ENCODE results near the gene ADARB1.

The ADARB1 gene

GRCh38 chr21:45162809-45163208 lies 88.4 kb downstream of the ADARB1 start:
- no peak for ATAC-seq (ENCODE audit: low read depth)
- no peaks in the 10 kb centered on the region for H3K36me3 ChIP-seq (ENCODE audit: low read depth)
- no peak overlapping the region for H3K4me3 ChIP-seq (ENCODE audit: severe bottlenecking)
- no peaks in the 10 kb centered on the region for H3K9me3 ChIP-seq (ENCODE audit: severe bottlenecking)
- no peak overlapping the region for H3K27ac ChIP-seq (ENCODE audit: poor library complexity, severe bottlenecking)
- TF ChIP-seq, protein P1, sequence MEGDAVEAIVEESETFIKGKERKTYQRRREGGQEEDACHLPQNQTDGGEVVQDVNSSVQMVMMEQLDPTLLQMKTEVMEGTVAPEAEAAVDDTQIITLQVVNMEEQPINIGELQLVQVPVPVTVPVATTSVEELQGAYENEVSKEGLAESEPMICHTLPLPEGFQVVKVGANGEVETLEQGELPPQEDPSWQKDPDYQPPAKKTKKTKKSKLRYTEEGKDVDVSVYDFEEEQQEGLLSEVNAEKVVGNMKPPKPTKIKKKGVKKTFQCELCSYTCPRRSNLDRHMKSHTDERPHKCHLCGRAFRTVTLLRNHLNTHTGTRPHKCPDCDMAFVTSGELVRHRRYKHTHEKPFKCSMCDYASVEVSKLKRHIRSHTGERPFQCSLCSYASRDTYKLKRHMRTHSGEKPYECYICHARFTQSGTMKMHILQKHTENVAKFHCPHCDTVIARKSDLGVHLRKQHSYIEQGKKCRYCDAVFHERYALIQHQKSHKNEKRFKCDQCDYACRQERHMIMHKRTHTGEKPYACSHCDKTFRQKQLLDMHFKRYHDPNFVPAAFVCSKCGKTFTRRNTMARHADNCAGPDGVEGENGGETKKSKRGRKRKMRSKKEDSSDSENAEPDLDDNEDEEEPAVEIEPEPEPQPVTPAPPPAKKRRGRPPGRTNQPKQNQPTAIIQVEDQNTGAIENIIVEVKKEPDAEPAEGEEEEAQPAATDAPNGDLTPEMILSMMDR (IDR thresholded peaks at IDR 0.05; ENCODE audit: poor library complexity, severe bottlenecking) = no peak
- no peak for DNase-seq (ENCODE audit: low spot score)
- peaks cover 2% of the 10 kb centered on the region for H3K4me1 ChIP-seq (ENCODE audit: insufficient read depth, poor library complexity, severe bottlenecking)
- H3K27me3 ChIP-seq (ENCODE audit: insufficient read depth, poor library complexity, severe bottlenecking) = no peaks in the 10 kb centered on the region

DNA sequence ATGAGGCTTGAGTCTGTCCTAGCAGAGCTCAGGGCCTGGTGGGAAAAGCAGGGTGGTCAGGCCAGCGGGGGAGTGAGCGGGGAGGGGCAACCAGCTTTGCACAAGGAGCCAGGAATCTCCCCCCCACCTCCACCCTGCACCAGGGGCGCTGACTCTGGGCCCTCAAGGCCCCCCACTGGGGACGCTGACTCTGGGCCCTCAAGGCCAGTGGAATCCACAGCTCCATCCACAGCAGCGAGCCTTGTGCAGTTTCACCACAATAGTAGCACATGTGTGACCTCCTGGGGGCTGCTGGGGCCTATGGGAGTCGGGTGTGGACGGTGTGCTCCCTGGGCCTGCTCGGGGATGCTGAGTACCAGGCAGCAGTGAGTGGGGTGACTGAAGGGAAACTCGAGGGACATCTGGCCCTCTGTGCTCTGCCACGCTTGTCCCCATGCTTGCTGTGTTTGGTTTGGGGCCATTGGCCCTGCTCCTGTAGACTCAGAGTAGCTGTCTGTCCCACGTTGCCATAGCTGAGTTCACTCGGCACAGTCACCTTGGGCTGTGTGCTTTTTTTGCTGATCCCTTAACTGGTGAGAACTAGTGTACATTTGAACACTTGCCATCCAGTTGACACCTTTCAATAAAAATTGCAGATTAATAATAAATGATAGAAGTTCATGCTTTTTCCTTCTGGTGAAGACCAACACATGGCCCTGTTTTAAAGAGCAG lies 89.2 kb downstream of the ADARB1 start:
- Histone ChIP-seq H3K27me3 (ENCODE audit: insufficient read depth, poor library complexity, severe bottlenecking) (no peaks in the 10 kb centered on the region), H3K9me3 (ENCODE audit: severe bottlenecking) (no peaks in the 10 kb centered on the region), H3K36me3 (ENCODE audit: low read depth) (no peaks in the 10 kb centered on the region), H3K4me1 (ENCODE audit: insufficient read depth, poor library complexity, severe bottlenecking) (peaks cover 2% of the 10 kb centered on the region), H3K27ac (ENCODE audit: poor library complexity, severe bottlenecking) (no peak overlapping the region), H3K4me3 (ENCODE audit: severe bottlenecking) (no peak overlapping the region)
- TF ChIP-seq, protein P1 (IDR thresholded peaks at IDR 0.05; ENCODE audit: poor library complexity, severe bottlenecking) = no peak
- ATAC-seq (ENCODE audit: low read depth) = no peak
- DNase-seq (ENCODE audit: low spot score) = no peak

DNA sequence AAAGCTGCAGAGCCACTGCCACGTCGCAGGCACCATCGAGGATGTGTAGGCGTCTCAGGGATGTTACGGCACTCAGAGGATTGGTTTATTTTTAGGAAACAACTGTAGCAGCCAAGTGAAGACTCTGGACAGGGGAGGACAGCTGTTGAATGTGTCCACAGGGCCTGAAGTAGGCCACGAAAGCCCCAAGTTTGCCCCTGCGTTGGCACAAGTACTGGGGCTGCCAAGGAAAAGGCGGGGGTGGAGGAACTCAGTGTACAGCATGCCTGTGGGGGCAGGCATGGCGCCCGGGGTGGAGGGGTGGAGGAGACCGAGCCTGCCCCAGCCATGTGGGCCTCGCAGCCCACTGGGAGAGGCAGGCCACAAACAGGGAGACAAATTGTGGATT lies 89.7 kb downstream of the ADARB1 start:
- Histone ChIP-seq H3K4me1 (ENCODE audit: insufficient read depth, poor library complexity, severe bottlenecking) (peaks cover 2% of the 10 kb centered on the region), H3K27ac (ENCODE audit: poor library complexity, severe bottlenecking) (no peak overlapping the region), H3K36me3 (ENCODE audit: low read depth) (no peaks in the 10 kb centered on the region), H3K9me3 (ENCODE audit: severe bottlenecking) (no peaks in the 10 kb centered on the region), H3K27me3 (ENCODE audit: insufficient read depth, poor library complexity, severe bottlenecking) (no peaks in the 10 kb centered on the region), H3K4me3 (ENCODE audit: severe bottlenecking) (no peak overlapping the region)
- ATAC-seq (ENCODE audit: low read depth) = no peak
- TF ChIP-seq, protein P1 (IDR thresholded peaks at IDR 0.05; ENCODE audit: poor library complexity, severe bottlenecking) = no peak
- no peak for DNase-seq (ENCODE audit: low spot score)

DNA sequence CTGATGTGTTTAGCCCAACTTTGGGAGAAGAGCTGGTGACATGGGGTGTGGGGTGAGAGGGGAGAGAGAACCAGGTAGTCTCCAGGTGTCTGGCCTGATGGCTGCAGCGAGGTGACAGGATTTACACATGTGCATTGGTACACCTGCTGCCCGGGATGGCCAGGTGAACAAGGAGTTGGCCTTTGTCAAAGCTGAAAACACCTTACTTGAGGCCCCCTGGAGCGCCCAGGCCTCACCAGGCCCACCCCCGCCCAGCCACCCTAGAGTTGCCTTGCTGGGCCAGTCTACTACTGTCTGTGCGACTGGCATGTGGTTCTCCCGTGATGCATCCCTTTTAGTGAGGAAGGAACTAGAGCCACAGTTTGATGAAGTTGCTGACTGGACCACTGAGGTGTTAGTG lies 90.5 kb downstream of the ADARB1 start:
- H3K4me3 ChIP-seq (ENCODE audit: severe bottlenecking) = no peak overlapping the region
- DNase-seq (ENCODE audit: low spot score) (no peak), ATAC-seq (ENCODE audit: low read depth) (no peak)
- H3K4me1 ChIP-seq (ENCODE audit: insufficient read depth, poor library complexity, severe bottlenecking) = peaks cover 2% of the 10 kb centered on the region
- H3K36me3 ChIP-seq (ENCODE audit: low read depth) = no peaks in the 10 kb centered on the region
- no peak overlapping the region for H3K27ac ChIP-seq (ENCODE audit: poor library complexity, severe bottlenecking)
- no peaks in the 10 kb centered on the region for H3K9me3 ChIP-seq (ENCODE audit: severe bottlenecking)
- no peaks in the 10 kb centered on the region for H3K27me3 ChIP-seq (ENCODE audit: insufficient read depth, poor library complexity, severe bottlenecking)
- TF ChIP-seq, protein P1 (IDR thresholded peaks at IDR 0.05; ENCODE audit: poor library complexity, severe bottlenecking) = no peak

DNA sequence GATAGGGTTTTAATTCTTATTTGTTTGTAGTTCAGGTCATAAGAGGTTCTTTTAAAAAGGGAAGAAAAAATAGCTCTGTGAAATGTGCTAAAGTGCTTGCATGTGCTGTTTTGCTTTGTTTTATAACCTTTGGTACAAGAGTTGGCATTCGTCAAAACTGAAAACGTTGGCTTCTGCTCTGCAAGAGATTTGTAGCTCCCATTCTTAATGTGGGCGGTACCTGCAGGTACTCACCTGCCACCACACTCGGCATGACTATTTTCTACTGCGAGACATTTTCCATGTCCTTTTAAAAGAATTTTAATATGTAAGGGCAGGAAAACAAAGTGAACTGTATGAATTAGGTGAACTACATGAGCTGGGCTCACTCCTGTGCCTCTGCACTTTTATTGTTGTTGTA lies 92.6 kb downstream of the ADARB1 start:
- Histone ChIP-seq H3K4me3 (ENCODE audit: severe bottlenecking) (no peak overlapping the region), H3K27me3 (ENCODE audit: insufficient read depth, poor library complexity, severe bottlenecking) (no peaks in the 10 kb centered on the region), H3K27ac (ENCODE audit: poor library complexity, severe bottlenecking) (no peak overlapping the region), H3K9me3 (ENCODE audit: severe bottlenecking) (no peaks in the 10 kb centered on the region), H3K4me1 (ENCODE audit: insufficient read depth, poor library complexity, severe bottlenecking) (peaks cover 2% of the 10 kb centered on the region), H3K36me3 (ENCODE audit: low read depth) (no peaks in the 10 kb centered on the region)
- ATAC-seq (ENCODE audit: low read depth) (no peak), DNase-seq (ENCODE audit: low spot score) (no peak)
- TF ChIP-seq, protein P1 (IDR thresholded peaks at IDR 0.05; ENCODE audit: poor library complexity, severe bottlenecking) = no peak

Data from RWPE2 (cell line).